HG03521 (cell line): ENCODE results near the gene SRPX2.

Source experiments
- ATAC-seq: cut with Tn5 transposase; IDR thresholded peaks from one replicate; pipeline ENCODE4 v1.9.1; 2021; ENCODE audit warnings: mild to moderate bottlenecking, moderate library complexity; ENCODE audit not compliant: unreplicated experiment

Gene SRPX2

GRCh38 chrX:100649550-100650356 is 5.8 kb downstream of the SRPX2 start:
- ATAC-seq, result no peak

- ATAC-seq, result no peak
Observed at GRCh38 chrX:100650841-100651240, 6.8 kb downstream of the SRPX2 start.

- ATAC-seq, result no peak
Observed at GRCh38 chrX:100652266-100652665, 8.3 kb downstream of the SRPX2 start.

DNA sequence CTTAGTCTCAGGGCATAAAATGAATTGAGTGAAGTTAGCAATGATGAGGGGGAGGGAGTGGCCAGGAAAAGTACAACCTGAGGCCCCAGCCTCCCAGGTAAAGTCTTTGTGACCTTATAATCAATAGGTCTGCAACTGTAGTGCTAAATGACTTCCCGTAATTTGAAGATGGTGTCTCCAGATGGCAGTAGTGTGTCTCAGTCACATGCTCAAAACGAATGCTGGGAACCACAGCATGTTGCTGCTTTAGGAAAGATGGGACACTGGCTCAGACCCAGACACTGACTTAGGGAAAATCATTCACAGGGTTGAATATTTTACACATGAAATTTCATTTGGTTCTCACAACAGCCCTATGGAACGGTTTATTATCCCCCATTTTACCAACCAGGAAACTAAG is 10.3 kb downstream of the SRPX2 start:
- ATAC-seq, result no peak

- ATAC-seq, result no peak
Observed at GRCh38 chrX:100658941-100659381, 15.0 kb downstream of the SRPX2 start.

DNA sequence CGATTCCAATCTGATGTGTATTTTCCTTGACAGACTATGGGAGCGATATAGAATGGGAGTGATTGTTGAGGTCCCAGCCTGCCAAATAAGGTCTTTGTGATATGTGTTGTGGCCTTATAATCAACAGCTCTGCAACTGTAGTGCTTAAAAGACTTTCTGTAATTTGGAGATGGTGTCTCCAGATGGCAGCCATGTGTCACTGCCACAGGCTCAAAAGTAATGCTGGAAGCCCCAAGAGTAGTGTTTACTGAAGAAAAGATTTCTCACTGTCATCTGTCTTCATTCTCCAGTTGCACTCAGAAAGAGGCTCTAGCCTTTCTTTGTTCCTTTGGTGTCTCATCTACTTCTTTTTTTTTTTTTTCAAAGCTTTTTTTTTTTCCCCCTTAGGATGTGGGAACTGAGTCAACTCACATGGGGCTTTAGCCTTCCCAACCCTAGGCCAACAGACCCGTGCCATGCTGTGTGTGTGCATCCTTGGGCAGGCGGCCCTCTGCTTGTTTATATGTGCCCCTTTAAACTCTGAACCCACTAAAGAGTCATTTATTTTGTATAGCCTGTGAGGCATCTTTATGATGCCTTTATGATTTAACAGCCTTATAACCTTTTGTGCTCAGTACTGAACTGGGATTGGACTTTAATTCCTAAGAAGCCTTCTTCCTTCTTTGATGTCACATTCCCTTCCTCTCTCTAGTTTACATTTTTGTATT is 15.6 kb downstream of the SRPX2 start:
- ATAC-seq, result no peak

- no peak for ATAC-seq
Observed at GRCh38 chrX:100662170-100662569, 18.2 kb downstream of the SRPX2 start.

DNA sequence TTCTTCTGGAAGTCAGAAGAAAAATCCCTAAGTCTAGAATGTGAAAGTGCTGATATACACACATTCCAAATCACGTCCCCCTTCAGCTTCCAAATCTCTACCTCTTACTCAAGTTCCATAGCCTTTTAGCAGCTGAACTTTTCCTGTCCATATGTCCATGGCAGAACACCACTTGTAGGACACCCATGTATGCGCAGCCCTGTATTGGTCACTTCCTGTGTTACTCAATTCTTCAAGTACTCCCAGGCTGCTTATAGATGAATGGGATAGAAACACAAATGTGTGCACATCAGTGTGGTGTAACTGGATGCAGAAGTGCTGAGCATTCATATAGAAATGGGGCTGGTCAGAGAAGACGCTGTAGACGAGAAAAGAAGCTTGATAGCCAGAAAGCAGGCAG is 18.8 kb downstream of the SRPX2 start:
- no peak for ATAC-seq

- no peak for ATAC-seq
Observed at GRCh38 chrX:100663642-100664041, 19.6 kb downstream of the SRPX2 start.

DNA sequence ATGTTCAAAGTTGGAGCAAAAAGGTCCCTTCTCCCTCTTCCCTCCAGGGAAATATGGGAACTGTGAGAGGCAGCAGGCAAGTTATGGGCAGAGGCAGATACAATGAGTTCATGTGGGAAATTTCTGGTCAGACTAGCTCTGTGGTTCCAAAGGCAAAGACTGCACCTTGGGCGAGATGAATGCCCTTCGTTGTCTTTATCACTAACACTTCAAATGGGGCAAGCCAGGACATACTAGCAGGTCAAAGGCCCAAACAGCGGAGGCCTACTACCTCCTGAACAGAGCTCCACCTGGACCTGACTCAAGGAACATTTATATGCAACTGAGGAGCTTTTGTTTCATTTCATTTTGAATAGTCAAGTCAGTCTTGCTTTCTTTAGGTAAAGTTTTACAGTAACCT is 29.0 kb downstream of the SRPX2 start:
- no peak for ATAC-seq

DNA sequence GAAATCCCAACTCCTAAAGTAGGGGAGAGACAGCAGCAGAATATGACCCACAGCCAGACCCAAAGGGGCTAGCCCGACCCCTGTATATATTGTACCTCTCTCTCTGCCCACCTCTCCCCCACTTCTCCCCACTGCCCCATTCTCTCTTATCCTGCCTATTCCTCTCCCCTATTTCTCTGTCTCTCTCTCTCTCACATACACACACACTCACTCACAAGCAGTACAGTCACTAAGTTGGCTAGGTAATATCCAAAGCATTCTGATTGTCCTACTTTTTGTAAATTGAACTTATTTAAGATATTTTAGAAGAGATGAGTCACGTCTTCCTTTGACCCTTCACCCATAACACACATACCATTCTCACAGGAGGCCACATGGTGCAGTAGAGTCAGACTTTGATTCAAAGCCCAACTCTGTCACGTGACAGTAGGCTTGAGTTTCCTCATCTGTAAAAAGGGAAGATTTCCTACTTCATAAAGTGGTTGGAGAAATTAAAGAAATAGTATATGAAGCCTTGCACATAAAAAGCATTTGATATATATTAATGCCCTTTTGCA is 29.5 kb downstream of the SRPX2 start:
- ATAC-seq, result no peak

GRCh38 chrX:100674705-100675104 is 30.7 kb downstream of the SRPX2 start:
- no peak for ATAC-seq

DNA sequence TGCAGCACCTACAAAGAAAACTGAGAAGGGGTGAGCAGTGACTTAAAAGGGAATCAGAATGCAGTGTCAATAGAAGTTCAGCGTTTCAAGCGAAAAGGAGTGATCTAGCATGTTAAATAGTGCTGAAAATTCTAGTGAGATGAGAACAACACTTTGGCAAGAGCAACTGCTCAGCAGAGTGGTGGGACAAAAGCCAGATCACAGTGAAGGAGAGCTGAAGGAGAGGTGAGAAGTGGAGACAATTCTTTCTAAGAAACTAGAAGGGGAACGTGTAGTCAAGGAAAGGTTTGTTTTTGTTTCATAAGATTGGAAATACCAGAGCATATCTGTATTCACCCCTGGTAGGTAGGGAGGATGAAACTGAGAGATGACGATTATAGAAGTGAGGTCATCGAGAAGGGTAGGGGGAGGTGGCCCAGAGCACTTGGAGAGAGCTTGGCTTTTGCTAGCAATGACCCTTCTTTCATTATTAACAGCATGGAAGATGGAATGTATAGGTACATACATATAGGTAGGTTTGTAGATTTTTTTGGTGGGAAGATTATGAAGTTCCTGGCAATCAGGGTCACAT is 33.7 kb downstream of the SRPX2 start:
- no peak for ATAC-seq

- no peak for ATAC-seq
Observed at GRCh38 chrX:100680756-100681155, 36.8 kb downstream of the SRPX2 start.

DNA sequence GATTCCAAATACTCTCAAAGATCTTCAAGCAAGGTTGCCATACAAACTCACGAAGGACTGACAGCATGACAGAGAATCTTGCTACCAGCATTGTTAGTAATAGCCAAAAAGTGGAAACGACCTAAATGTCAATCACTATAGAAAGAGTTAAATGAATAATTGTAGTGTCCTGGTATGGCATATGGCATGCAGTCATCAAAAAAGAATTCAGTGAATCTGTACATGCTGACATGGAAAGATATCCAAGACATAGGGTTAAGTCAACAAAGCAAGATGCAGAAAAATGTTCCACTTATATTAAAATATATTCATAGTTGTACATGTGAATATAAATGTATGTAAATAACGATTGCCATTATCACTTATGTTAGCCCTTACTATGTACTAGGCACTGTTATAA is 37.6 kb downstream of the SRPX2 start:
- no peak for ATAC-seq

- ATAC-seq, result no peak
Observed at GRCh38 chrX:100682939-100683338, 38.9 kb downstream of the SRPX2 start.

- peak; percentile 60 for ATAC-seq
Observed at GRCh38 chrX:100685284-100685996, 41.4 kb downstream of the SRPX2 start.

- no peak for ATAC-seq
Observed at GRCh38 chrX:100685997-100686305, 42.0 kb downstream of the SRPX2 start.

DNA sequence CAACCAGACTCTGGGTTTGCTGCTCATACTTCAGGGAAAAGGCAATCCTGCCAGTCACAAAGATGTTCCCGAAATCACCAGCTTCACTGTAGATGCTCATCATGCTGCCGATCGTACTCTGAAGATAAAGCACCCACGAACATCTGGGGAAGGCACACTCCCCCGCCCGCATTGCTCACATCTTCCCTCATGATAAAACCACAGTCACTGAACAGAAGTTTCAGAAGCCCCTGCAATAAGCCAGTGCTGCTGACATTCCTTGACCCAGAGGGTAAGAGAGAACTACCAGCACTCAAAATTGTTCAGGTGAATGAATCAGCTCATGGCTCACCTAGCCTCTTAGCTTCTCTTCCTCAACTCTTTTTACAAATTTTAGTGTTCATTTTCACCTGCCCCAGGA is 43.1 kb downstream of the SRPX2 start:
- peak; percentile 15 for ATAC-seq

- ATAC-seq, result peak; percentile 78
Observed at GRCh38 chrX:100687546-100687945, 43.5 kb downstream of the SRPX2 start.

DNA sequence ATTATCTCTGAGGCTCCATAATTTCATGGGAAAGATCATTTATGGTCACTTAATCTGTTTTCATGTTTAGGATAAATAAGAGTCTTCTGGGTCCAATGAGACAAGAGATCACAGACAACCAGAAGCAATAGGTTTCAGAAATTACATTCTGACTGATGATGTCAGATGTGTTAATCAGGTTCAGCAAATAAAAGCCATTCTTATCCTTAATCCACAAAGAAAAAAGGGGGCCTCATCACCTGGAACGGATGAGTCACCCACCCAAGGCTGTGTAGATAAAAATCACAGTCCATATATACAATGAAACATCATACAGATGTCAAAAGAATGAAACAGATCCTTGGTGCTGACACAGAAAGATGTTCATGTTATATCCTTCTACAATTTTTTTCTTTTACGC is 51.3 kb downstream of the SRPX2 start:
- ATAC-seq, result no peak
